PC-3 (cell line): ENCODE measurements around the gene LARP4B.

ENCODE experiments used
- CTCF ChIP-seq: fragments of 300-600 bp; sonication (generic); conservative IDR thresholded peaks from 2 replicates; pipeline ENCODE4 v1.5.1; 2017; ENCODE audit warnings: antibody characterized with exemption, low read depth, mild to moderate bottlenecking, low read length
- EZH2 ChIP-seq: fragments of 300-600 bp; sonication (generic); IDR thresholded peaks from one replicate; pipeline ENCODE4 v1.6.1; 2017; ENCODE audit warnings: antibody characterized with exemption, mild to moderate bottlenecking, low read length; ENCODE audit not compliant: unreplicated experiment
- EZH2phosphoT487 ChIP-seq: fragments of 300-600 bp; sonication (generic); IDR thresholded peaks from 2 replicates; pipeline ENCODE4 v1.6.1; 2018; ENCODE audit warnings: mild to moderate bottlenecking, antibody characterized with exemption, low read length, borderline replicate concordance

- TF ChIP-seq EZH2 (no peak), CTCF (no peak), EZH2phosphoT487 (no peak)
Measured at GRCh38 chr10:786633-787474, 144.7 kb downstream of the LARP4B start.
